Stomach (tissue), 9 donors: Measurements from ENCODE around the gene PWP1. TPM values are rescaled to one million over a fixed set of nuclear protein-coding genes. Genes with fewer than 3 reads are reported as not detected.
A peak's percentile ranks its signal among the peaks of the same experiment; 100 is the strongest.
"Not testable (repeated sequence)": the region's sequence is repeated elsewhere in the genome, so short reads cannot be mapped to it uniquely, and the experiment has no call there.

Experiments
- DNase-seq, 2 donors: peaks; one replicate each; pipeline versions ENCODE4 v3.0.0 to v3.0.0-alpha.2; 2013 to 2019
- H3K27ac ChIP-seq, 5 donors: fragments of 200-600 bp in 4 of 5; sonication (generic) in 4 of 5; one replicate each; pipeline ENCODE4 v1.5.1; 2013 to 2019; ENCODE audit warnings: mild to moderate bottlenecking in 1 of 5, moderate library complexity in 1 of 5
- H3K27me3 ChIP-seq, 3 donors: fragments of 200-600 bp; sonication (generic); one replicate each; pipeline ENCODE4 v1.5.1; 2017 to 2019; ENCODE audit warnings: mixed run types in 1 of 3
- H3K36me3 ChIP-seq, 4 donors: fragments of 200-600 bp; sonication (generic); 1 replicate in 3 of 4; 2 replicates in 1 of 4; pipeline ENCODE4 v1.5.1; 2016 to 2019
- H3K4me1 ChIP-seq, 4 donors: fragments of 200-600 bp; sonication (generic); one replicate each; pipeline ENCODE4 v1.5.1; 2016 to 2019
- H3K4me3 ChIP-seq, 4 donors: fragments of 200-600 bp; sonication (generic) in 3 of 4; one replicate each; pipeline ENCODE4 v1.5.1; 2016 to 2019; ENCODE audit warnings: mild to moderate bottlenecking in 1 of 4
- H3K9me3 ChIP-seq, 4 donors: fragments of 200-600 bp; sonication (generic); one replicate each; pipeline ENCODE4 v1.5.1; 2016 to 2019
- EP300 ChIP-seq: sonication (generic); formaldehyde crosslinking; IDR thresholded peaks from one replicate; pipeline ENCODE4 v1.6.1; 2017; ENCODE audit warnings: antibody characterized with exemption
- POLR2A ChIP-seq, 4 donors: fragments of 450-650 bp; IDR thresholded peaks; one replicate each; pipeline ENCODE4 v1.6.1; 2016; ENCODE audit warnings: antibody characterized with exemption in 4 of 4, control low read depth in 2 of 4, mild to moderate bottlenecking in 1 of 4, moderate library complexity in 1 of 4
- POLR2AphosphoS5 ChIP-seq, 3 donors: sonication (generic); formaldehyde crosslinking; IDR thresholded peaks; one replicate each; pipeline ENCODE4 v1.6.1; 2016; ENCODE audit warnings: antibody characterized with exemption in 3 of 3
- WGBS, 5 donors: extraction: QIAGEN DNeasy Blood & Tissue Kit in 3 of 5; methylation state at CpG; one replicate each; pipeline versions ENCODE4 v1.1.5 to v1.1.7; 2013 to 2018; 5-methylcytosine and 5-hydroxymethylcytosine counted together
- intact Hi-C: fragments of 100-400 bp; cut with DNase I; formaldehyde crosslinking; loops from one replicate; pipeline ENCODE4 v1.15.1; 2023; ENCODE audit warnings: low total_unique reads
- polyA plus RNA-seq, 3 donors: library from polyadenylated mRNA; stranded (reverse); fragments of 200-250 nt; gene quantifications; one replicate each; pipeline ENCODE4 v1.2.3, GENCODE V29; 2013
- total RNA-seq, 5 donors: library from RNA; depleted of rRNA; stranded (reverse); fragments of >200 nt; gene quantifications; one replicate each; pipeline versions ENCODE4 v1.1.0 to v1.2.3, GENCODE V29; 2014 to 2016
- TF ChIP-seq, protein P1 (sequence below), 7 experiments: fragments of 450-650 bp in 4 of 7; fragments of 200-600 bp in 3 of 7; sonication (generic) in 3 of 7; IDR thresholded peaks; one replicate each; pipeline ENCODE4 v1.5.1; 2016 to 2019; ENCODE audit warnings: antibody characterized with exemption in 7 of 7, control low read depth in 2 of 7, mild to moderate bottlenecking in 1 of 7
- donor health status: healthy with polysubstance abuse.
- donor health status: Bipolar disorder and iron deficiency.
- donor health status: healthy.

PWP1 gene
- total and polyA plus RNA-seq, 8 donors, result 19.4 to 101 (median 41.2) TPM

DNA sequence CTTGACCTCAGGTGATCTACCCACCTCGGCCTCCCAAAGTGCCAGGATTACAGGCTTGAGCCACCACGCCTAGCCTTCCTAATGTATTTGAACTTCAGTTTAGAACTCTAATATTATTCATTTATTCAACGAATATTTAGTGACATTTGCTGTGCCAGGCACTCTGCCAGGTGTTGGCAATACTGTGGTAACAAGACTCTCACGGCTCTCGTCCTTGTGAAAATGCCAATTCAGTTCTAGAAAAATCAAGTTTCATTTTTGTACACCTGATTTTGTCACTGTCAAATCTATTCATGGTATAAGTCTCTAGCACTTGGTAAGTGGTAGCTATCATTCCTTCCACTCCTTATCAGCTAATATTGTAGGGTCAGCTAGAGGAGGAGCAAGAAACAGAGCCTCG, 6.3 kb upstream of the PWP1 start:
- no peak overlapping the region for H3K27ac ChIP-seq
- peaks cover 0 to 32% (median 9%) of the 10 kb centered on the region in 3 donors for H3K27me3 ChIP-seq
- TF ChIP-seq POLR2A (IDR thresholded peaks at IDR 0.05), result no peak
- H3K4me1 ChIP-seq, result peaks cover 0 to 6% (median 0%) of the 10 kb centered on the region in 4 donors
- no peaks in the 10 kb centered on the region for H3K9me3 ChIP-seq
- no peak overlapping the region for H3K4me3 ChIP-seq
- DNase-seq, result no peak
- WGBS, 5 donors, result 47 to 60% (median 54%) methylated on average over 6 of the region's 6 CpGs
- intact Hi-C loops, result loop anchor here (5.0 kb wide), 1 partner anchor 208 kb away; no protein-coding TSS in a partner anchor
- no peaks in the 10 kb centered on the region for H3K36me3 ChIP-seq

DNA sequence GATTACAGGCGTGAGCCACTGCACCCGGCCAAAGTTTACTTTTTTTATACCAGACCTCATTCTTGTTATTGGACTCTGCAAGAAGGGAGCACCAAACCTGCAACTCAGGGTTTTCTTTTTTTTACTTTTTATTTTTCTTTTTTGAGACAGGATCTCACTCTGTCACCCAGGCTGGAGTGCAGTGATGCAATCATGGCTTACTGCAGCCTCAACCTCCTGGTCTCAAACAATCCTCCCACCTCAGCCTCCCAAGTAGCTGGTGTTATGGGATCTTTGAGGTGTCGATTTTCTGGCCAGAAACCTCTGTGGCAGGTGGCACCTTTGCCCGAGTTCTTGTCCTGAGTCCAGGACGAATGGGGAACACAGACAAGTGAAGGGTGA, 4.2 kb upstream of the PWP1 start:
- Histone ChIP-seq H3K4me1 (peaks cover 6 to 15% (median 13%) of the 10 kb centered on the region in 4 donors), H3K4me3 (no peak overlapping the region), H3K27me3 (peaks cover 0 to 31% (median 9%) of the 10 kb centered on the region in 3 donors), H3K9me3 (no peaks in the 10 kb centered on the region), H3K27ac (no peak overlapping the region), H3K36me3 (no peaks in the 10 kb centered on the region)
- TF ChIP-seq EP300 (no peak), POLR2A (IDR thresholded peaks at IDR 0.05) (no peak)
- intact Hi-C loops, result no loop called here
- 61 to 72% (median 64%) methylated on average over 5 of the region's 5 CpGs for WGBS, 5 donors
- no peak for DNase-seq

DNA sequence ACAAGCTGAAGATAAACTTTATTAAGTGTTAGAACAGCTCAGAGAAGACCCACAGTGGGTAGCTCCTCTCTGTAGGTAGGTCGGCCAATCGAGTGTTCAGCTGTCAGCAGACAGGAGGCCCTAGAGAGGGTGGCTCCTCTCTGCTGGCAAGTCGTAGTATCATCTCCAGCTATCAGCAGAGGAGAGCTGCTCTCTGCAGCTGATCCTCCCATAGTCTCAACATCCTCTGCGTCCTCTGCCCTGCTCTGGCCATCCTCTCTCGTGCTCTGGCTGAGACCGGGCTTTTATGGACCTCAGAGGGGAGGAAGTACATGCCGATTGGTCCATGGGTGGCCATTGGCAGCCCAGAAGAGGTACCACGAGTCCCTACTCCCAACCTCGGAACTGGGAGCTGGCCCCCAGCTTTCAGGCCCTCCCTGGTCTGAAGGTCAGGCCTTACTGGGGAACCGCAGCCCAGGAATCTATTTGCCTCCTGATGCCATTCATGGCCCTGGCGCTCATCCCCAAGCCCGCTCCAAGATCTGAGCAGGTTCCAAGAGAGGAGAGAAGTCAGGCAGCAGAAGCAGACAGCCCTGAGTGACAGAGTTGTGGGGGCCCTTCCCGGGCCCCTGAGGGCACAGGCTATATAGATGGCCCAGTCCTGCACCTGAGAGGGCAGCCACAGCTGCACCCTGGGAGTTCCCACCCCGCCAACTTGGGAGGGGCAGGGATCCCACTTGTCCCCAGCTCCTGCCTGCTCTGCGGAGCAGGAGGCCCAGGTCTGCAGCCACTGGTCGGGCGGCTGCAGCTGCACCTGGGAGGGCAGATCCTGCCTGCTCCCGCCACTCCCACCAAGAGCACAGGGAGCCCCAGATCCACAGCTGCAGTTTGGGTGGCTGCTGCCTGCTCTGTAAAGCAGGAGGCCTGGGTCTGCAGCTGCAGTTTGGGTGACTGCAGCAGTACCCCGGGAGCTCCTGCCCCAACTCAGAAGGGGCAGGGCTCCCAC, 3.5 kb upstream of the PWP1 start:
- no peaks in the 10 kb centered on the region for H3K9me3 ChIP-seq
- H3K27ac ChIP-seq, result no peak overlapping the region
- TF ChIP-seq POLR2A (IDR thresholded peaks at IDR 0.05) (no peak), POLR2AphosphoS5 (IDR thresholded peaks at IDR 0.05) (no peak), EP300 (no peak)
- TF ChIP-seq, protein P1, sequence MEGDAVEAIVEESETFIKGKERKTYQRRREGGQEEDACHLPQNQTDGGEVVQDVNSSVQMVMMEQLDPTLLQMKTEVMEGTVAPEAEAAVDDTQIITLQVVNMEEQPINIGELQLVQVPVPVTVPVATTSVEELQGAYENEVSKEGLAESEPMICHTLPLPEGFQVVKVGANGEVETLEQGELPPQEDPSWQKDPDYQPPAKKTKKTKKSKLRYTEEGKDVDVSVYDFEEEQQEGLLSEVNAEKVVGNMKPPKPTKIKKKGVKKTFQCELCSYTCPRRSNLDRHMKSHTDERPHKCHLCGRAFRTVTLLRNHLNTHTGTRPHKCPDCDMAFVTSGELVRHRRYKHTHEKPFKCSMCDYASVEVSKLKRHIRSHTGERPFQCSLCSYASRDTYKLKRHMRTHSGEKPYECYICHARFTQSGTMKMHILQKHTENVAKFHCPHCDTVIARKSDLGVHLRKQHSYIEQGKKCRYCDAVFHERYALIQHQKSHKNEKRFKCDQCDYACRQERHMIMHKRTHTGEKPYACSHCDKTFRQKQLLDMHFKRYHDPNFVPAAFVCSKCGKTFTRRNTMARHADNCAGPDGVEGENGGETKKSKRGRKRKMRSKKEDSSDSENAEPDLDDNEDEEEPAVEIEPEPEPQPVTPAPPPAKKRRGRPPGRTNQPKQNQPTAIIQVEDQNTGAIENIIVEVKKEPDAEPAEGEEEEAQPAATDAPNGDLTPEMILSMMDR (IDR thresholded peaks at IDR 0.05), result no peak
- intact Hi-C loops, result no loop called here
- DNase-seq, result no peak
- peaks cover 6 to 21% (median 20%) of the 10 kb centered on the region in 4 donors for H3K4me1 ChIP-seq
- no peak overlapping the region for H3K4me3 ChIP-seq
- no peaks in the 10 kb centered on the region for H3K36me3 ChIP-seq
- H3K27me3 ChIP-seq, result peaks cover 0 to 24% (median 9%) of the 10 kb centered on the region in 3 donors
- WGBS, 5 donors, result 72 to 84% (median 76%) methylated on average over 9 to 19 of the region's 19 CpGs

DNA sequence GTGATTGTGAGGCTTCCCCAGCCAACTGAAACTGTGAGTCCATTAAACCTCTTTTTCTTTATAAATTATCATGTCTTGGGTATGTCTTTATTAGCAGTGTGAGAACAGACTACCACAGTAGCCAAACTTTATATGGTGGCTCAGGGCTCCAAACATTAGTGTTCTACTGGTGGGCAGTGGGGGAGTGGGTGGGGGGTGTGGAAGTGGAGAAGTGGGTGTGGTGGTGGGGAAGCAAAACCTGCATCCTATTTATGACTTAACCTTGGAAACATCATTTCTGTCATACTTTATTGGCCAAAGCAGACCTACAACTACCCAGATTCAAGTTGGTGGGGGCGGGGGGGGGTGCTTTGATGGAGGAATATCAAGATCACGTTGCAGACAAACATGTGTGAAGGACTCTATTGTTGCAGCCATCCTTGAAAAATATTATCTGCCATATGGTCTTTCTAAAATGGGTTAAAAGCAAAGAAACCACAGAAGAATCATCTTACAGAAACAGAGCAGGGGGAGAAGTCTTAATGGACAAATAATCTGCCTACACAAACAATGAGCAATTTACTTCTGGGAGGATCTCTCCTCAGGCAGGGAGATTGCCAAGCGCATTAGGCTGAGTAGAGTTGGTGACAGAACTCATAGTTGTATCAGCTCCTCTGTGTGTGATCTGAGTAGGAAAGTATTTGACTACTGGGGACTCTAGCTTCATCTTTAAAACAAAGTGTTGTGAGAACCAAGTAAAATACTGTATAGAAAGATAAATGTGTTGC, 1.4 kb upstream of the PWP1 start:
- TF ChIP-seq POLR2A (IDR thresholded peaks at IDR 0.05) (no peak), POLR2AphosphoS5 (IDR thresholded peaks at IDR 0.05) (no peak), EP300 (no peak)
- TF ChIP-seq, protein P1 (IDR thresholded peaks at IDR 0.05), result no peak
- WGBS, 5 donors, result 63 to 78% (median 64%) methylated on average over 3 of the region's 3 CpGs
- Histone ChIP-seq H3K36me3 (peaks cover 8 to 12% (median 11%) of the 10 kb centered on the region in 4 donors), H3K4me3 (peak overlapping the region in 1 of 4 donors; percentile 100), H3K9me3 (no peaks in the 10 kb centered on the region), H3K27ac (peak overlapping the region in 1 of 5 donors; percentile 86), H3K4me1 (peaks cover 6 to 27% (median 25%) of the 10 kb centered on the region in 4 donors), H3K27me3 (peaks cover 0 to 7% (median 0%) of the 10 kb centered on the region in 3 donors)
- DNase-seq, result no peak
- intact Hi-C loops, result no loop called here

DNA sequence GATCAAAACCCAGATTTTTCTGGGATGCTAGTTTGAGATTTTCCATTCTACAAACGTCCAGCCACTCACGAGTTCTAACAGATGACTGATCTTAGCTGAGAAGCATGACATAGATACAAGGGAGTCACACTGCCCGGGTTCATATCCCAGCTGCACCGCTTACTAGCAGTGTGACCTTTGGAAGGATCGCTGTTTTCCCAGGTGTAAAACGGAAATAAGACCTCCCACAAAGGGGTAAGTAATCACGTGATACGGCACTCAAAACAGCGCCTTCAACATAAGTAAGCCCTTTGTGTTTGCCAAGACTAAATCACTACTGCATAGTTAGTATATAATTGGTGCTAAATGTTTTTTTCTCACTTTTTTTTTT, 624 bp upstream of the PWP1 start:
- 3 to 5% (median 5%) methylated on average over 9 of the region's 9 CpGs for WGBS, 5 donors
- H3K36me3 ChIP-seq, result peaks cover 15 to 20% (median 18%) of the 10 kb centered on the region in 4 donors
- DNase-seq, result peak in 1 of 2 donors; percentile 62
- intact Hi-C loops, result no loop called here
- peak overlapping the region; percentile 87 to 100 (median 92) for H3K4me3 ChIP-seq
- TF ChIP-seq, protein P1 (IDR thresholded peaks at IDR 0.05), result no peak
- TF ChIP-seq POLR2AphosphoS5 (IDR thresholded peaks at IDR 0.05), result no peak
- no peak for TF ChIP-seq EP300
- no peak for TF ChIP-seq POLR2A (IDR thresholded peaks at IDR 0.05)
- no peaks in the 10 kb centered on the region for H3K27me3 ChIP-seq
- H3K9me3 ChIP-seq, result no peaks in the 10 kb centered on the region
- H3K4me1 ChIP-seq, result peaks cover 6 to 27% (median 25%) of the 10 kb centered on the region in 4 donors
- peak overlapping the region in 4 of 5 donors; percentile 74 to 86 (median 82) for H3K27ac ChIP-seq

DNA sequence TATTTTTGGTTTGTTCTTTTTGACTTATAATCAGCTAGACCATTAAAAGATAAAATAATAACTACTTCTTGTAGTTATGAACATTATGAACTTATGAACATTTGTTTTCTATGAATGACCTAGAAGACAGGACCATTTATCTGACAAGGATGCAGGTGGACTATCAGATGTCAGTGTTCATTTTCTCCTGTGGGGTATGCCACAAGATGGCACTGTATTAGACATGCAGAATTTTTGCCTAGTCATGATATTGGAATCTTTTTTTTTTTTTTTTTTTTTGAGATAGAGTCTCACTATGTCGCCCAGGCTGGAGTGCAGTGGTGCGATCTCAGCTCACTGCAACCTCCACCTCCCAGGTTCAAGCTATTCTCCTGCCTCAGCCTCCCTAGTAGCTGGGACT, 10.2 kb downstream of the PWP1 start:
- DNase-seq, H3K9me3 ChIP-seq, H3K27me3 ChIP-seq, H3K4me3 ChIP-seq, H3K4me1 ChIP-seq, H3K27ac ChIP-seq, intact Hi-C loops: not testable (repeated sequence)
- peaks cover 66 to 100% (median 100%) of the 10 kb centered on the region in 4 donors for H3K36me3 ChIP-seq
- WGBS, 5 donors, result 59 to 100% (median 70%) methylated on average over 2 of the region's 2 CpGs
